Naive thymus-derived CD8-positive, alpha-beta T cell (primary cell): Measurements from ENCODE around the gene OVCA2. TPM values are rescaled to one million over a fixed set of nuclear protein-coding genes. Genes with fewer than 3 reads are reported as not detected.

Source experiments
- ATAC-seq, 2 donors: fragments of 150-1000 bp; cut with Tn5 transposase in 1 of 2; sonication (Bioruptor Pico), chemical (Tn5 transposase) in 1 of 2; 1 replicate in 1 of 2; 2 replicates in 1 of 2; pipeline ENCODE4 v1.10.0; 2021; ENCODE audit warnings: mild to moderate bottlenecking in 2 of 2, moderate library complexity in 2 of 2
- POLR2A ChIA-PET: fragments of 350-600 bp; sonication (Branson Sonifier 250); formaldehyde crosslinking; loops from one replicate; lab custom pipeline; 2021; ENCODE audit warnings: antibody characterized with exemption; lab: Charles Lee
- DNase-seq, 10 donors: peaks; one replicate each; pipeline versions ENCODE4 v3.0.0 to v3.0.0-alpha.2; 2020 to 2022
- H3K27ac Mint-ChIP-seq, 10 donors: one replicate each; pipeline ENCODE4 v1.8.0; 2020 to 2022; ENCODE audit warnings: mild to moderate bottlenecking in 10 of 10, mixed read lengths in 10 of 10, moderate library complexity in 4 of 10, inconsistent platforms in 1 of 10
- H3K27me3 Mint-ChIP-seq, 5 donors: one replicate each; pipeline ENCODE4 v1.8.0; 2021 to 2022; ENCODE audit warnings: mixed read lengths in 5 of 5
- H3K36me3 Mint-ChIP-seq, 3 donors: one replicate each; pipeline ENCODE4 v1.8.0; 2020 to 2022; ENCODE audit warnings: mixed read lengths in 3 of 3, mild to moderate bottlenecking in 2 of 3, inconsistent platforms in 1 of 3
- H3K4me1 Mint-ChIP-seq, 4 donors: one replicate each; pipeline ENCODE4 v1.8.0; 2021 to 2022; ENCODE audit warnings: mixed read lengths in 4 of 4
- H3K4me3 Mint-ChIP-seq, 10 donors: one replicate each; pipeline ENCODE4 v1.8.0; 2020 to 2022; ENCODE audit warnings: mild to moderate bottlenecking in 10 of 10, mixed read lengths in 10 of 10, moderate library complexity in 6 of 10, inconsistent platforms in 1 of 10
- H3K9me3 Mint-ChIP-seq, 9 donors: one replicate each; pipeline ENCODE4 v1.8.0; 2020 to 2022; ENCODE audit warnings: mixed read lengths in 9 of 9, mild to moderate bottlenecking in 3 of 9, inconsistent platforms in 1 of 9, moderate library complexity in 1 of 9
- microRNA-seq: library from miRNA; unstranded; fragments of <30 nt; microRNA quantifications from one replicate; pipeline ENCODE4 v1.2.0, GENCODE V29; 2022; ENCODE audit warnings: borderline microRNAs expressed
- polyA plus RNA-seq, 3 donors: library from polyadenylated mRNA; unstranded; fragments of 300-500 nt; fragmentation: Illumina TruSeq; gene quantifications; one replicate each; pipeline ENCODE4 v1.2.3, GENCODE V29; 2021
- total RNA-seq, 8 experiments: library from RNA in 2 of 8; stranded (reverse) in 2 of 8; gene quantifications; one replicate each; pipeline ENCODE4 v1.2.3 and lab custom pipeline; 2021 to 2026

Gene OVCA2
- total and polyA plus RNA-seq, 5 experiments from 2014 or later, result 30.8 to 49.1 (median 43.9) TPM

DNA sequence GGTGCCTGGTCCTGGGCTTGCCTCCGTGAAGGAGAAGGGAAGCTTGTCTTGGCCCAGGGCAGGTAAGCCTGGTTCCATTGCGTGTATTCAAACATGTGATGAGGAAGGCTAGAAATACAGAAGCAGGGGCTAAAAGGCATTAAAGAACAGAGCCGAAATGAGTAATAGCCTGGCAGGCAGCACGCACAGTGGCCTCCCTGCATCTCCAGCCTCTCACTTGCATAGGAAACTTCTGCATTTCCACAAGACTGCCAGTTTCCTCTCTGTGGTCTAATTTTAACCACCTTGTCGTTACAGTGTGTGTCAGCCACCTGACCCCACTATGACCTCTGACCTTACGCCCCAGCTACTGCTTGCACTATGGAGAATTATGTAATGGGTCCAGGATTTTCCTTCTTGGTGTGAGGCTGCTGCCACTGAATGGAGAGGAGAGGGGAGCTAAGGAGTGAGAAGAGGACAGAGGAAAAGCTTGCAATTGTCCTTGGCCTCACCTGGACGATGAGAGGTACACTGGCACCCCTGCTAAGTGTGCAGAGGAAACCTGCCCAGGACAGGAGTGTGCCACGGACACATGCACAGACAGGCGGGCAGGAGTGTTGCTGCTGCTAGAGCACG is 45.9 kb downstream of the OVCA2 start:
- ATAC-seq (peak in 1 of 2 donors; percentile 15), DNase-seq (peak in 2 of 10 donors; percentile 9 to 25)
- peak overlapping the region in 7 of 10 donors; percentile 1 to 58 (median 37) for H3K4me3 Mint-ChIP-seq
- no peaks in the 10 kb centered on the region for H3K27me3 Mint-ChIP-seq
- POLR2A ChIA-PET, result no interaction called here
- H3K9me3 Mint-ChIP-seq, result no peaks in the 10 kb centered on the region
- peaks cover 0 to 38% (median 20%) of the 10 kb centered on the region in 3 donors for H3K36me3 Mint-ChIP-seq
- peaks cover 23 to 84% (median 52%) of the 10 kb centered on the region in 4 donors for H3K4me1 Mint-ChIP-seq
- H3K27ac Mint-ChIP-seq, result peak overlapping the region in 8 of 10 donors; percentile 0 to 60 (median 40)

DNA sequence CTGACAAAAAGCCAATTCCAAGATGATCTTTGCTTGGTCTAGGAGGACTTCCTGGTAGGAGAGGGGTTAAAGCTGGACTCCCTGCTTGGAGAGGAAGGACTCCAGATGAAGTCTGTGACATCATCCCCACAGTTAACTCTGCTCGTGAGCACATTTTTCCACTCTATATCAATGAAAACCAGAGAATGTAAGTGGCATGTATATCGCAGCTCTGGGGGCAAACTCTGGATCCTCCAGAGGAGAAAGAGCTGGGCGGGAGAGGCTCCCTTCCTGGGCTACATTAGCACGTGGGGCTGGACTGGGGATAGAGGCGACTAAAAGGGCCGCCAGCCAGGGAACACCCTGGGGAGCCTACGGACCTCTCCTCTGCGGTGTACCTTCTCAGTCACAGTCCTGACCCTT is 47.2 kb downstream of the OVCA2 start:
- no peaks in the 10 kb centered on the region for H3K27me3 Mint-ChIP-seq
- DNase-seq, result no peak
- peak; percentile 20 to 24 for ATAC-seq
- peaks cover 0 to 39% (median 14%) of the 10 kb centered on the region in 3 donors for H3K36me3 Mint-ChIP-seq
- peak overlapping the region; percentile 86 to 100 (median 94) for H3K4me3 Mint-ChIP-seq
- no peaks in the 10 kb centered on the region for H3K9me3 Mint-ChIP-seq
- POLR2A ChIA-PET, result interaction anchor here (1.3 kb wide), 1 partner anchor 15 kb away, joined by 4 read pairs; no protein-coding TSS in a partner anchor
- H3K27ac Mint-ChIP-seq, result peak overlapping the region; percentile 80 to 99 (median 94)
- H3K4me1 Mint-ChIP-seq, result peaks cover 23 to 77% (median 54%) of the 10 kb centered on the region in 4 donors

DNA sequence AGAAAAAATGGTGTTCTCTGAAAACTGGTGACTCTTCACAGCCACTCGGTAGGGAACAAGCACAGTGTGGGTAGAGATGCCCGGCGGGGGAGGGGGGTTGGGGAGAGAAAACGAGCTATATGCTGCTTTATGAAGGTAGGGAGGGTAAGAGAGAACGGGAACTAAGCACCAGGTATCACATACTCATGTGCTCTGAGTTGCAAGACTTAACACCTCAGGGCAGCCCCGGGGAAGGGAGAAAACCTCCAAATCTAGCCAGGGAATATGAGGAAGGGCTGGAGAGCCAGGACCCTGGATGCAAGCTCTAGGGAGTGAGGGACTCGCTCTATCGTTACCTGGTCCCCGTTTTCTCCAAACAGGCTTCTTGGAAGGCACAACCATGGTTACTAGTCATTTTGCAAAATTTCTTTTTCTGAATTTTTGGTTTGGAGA is 48.4 kb downstream of the OVCA2 start:
- Mint-ChIP-seq H3K27me3 (no peaks in the 10 kb centered on the region), H3K36me3 (peaks cover 0 to 38% (median 8%) of the 10 kb centered on the region in 3 donors), H3K4me1 (peaks cover 23 to 67% (median 54%) of the 10 kb centered on the region in 4 donors), H3K4me3 (peak overlapping the region; percentile 86 to 100 (median 94)), H3K27ac (peak overlapping the region; percentile 83 to 99 (median 94)), H3K9me3 (no peaks in the 10 kb centered on the region)
- ATAC-seq (peak; percentile 31 to 55), DNase-seq (peak in 1 of 10 donors; percentile 13)
- POLR2A ChIA-PET, result interaction anchor here (1.2 to 1.5 kb wide), 3 partner anchors 13 to 182 kb away, joined by 3 to 4 read pairs (median 3); partner anchors contain the start of gene HIC1

DNA sequence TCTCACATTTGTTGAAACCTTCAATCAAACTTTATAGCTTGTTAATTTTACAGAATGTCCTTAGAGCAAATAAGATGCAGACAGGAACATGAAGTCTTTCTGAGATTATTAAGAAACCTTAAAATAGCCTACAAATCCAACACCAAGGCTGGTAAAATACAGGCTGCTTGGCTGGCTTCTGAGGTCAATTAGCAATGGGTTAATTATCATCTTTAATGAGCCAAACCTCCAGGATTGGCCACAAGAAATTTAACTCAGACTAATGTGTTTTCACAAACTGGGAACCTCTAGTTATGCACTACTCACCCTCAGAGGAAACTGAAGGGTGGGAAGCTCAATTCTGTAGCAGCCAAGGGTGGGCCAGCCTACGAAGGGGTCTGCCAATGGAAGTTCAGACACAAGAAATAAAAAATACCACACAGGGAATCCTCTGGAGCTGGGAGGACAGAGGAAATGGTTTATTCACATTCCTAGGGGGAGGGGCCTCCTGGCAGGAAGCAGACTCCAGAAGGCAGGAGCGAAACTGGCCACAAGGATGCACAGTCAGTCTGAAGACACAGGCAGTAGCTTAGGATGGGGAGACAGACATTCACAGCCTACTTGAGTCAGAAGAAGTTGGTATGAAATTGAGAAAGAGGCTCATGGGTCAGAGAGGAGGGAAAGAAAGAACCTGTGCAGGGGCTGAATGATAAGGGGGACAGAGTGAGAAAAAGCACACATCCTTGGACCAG is 49.1 kb downstream of the OVCA2 start:
- Mint-ChIP-seq H3K4me3 (peak overlapping the region in 7 of 10 donors; percentile 87 to 100 (median 93)), H3K27ac (peak overlapping the region in 6 of 10 donors; percentile 53 to 99 (median 88)), H3K27me3 (no peaks in the 10 kb centered on the region), H3K9me3 (no peaks in the 10 kb centered on the region), H3K4me1 (peaks cover 26 to 64% (median 54%) of the 10 kb centered on the region in 4 donors), H3K36me3 (peaks cover 0 to 36% (median 8%) of the 10 kb centered on the region in 3 donors)
- ATAC-seq, result no peak
- no peak for DNase-seq
- POLR2A ChIA-PET, result interaction anchor here (0.7 to 1.5 kb wide), 3 partner anchors 23 to 181 kb away, joined by 3 read pairs; partner anchors contain the start of gene HIC1

DNA sequence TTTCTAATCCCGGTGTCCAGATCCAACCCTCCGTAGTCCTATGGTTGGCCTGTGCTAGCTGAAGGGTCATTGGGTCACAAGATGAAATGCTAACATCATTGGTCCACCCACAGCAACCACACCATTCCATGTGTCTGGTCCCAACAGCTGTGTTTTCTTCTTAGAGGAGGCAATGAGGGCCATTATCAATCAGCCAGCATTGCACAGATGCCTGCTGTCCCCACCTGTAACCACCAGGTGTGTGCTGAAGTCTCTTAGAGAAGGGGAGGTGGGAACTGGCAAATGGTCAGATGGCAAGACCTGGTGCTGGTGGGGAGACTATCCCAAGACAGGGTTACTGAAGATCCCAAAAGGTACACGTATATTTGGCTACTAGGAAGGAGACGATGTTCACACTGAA is 50.4 kb downstream of the OVCA2 start:
- Mint-ChIP-seq H3K36me3 (peaks cover 0 to 30% (median 3%) of the 10 kb centered on the region in 3 donors), H3K4me1 (peaks cover 26 to 53% (median 49%) of the 10 kb centered on the region in 4 donors), H3K27me3 (no peaks in the 10 kb centered on the region), H3K9me3 (no peaks in the 10 kb centered on the region), H3K4me3 (peak overlapping the region in 1 of 10 donors; percentile 22), H3K27ac (peak overlapping the region in 5 of 10 donors; percentile 9 to 76 (median 49))
- ATAC-seq, result no peak
- DNase-seq, result no peak
- POLR2A ChIA-PET, result interaction anchor here (0.6 to 1.0 kb wide), 2 partner anchors 35 to 463 kb away, joined by 3 to 4 read pairs; partner anchors contain the start of gene SLC43A2

Small RNA genes within 50 kb of the gene (microRNA-seq; reads per million reads assigned to microRNA genes)
- gene MIR132 (188 reads per million, percentile 71 among the genes with 10 or more reads in this experiment), gene MIR212 (2.7 reads per million)

Other genes with a start within 250 kb of the OVCA2 start
- gene SMYD4, start 212.1 kb upstream of the OVCA2 start, total RNA-seq, result 10 to 100 TPM; 35.7 to 41.4 TPM
- 10 to 100 TPM; 10.8 to 16.9 (median 12.7) TPM for gene SMYD4, start 212.1 kb upstream of the OVCA2 start, polyA plus RNA-seq
- 100 to 1,000 TPM; 104 to 105 TPM for gene RPA1, start 212.0 kb upstream of the OVCA2 start, total RNA-seq
- 10 to 100 TPM; 79.4 to 89.7 (median 84.5) TPM for gene RPA1, start 212.0 kb upstream of the OVCA2 start, polyA plus RNA-seq
- gene RTN4RL1, start 16.7 kb upstream of the OVCA2 start, total RNA-seq, result under 1 TPM; 0.41 to 0.57 TPM
- under 1 TPM; 0.25 to 0.44 (median 0.35) TPM for gene RTN4RL1, start 16.7 kb upstream of the OVCA2 start, polyA plus RNA-seq
- 100 to 1,000 TPM; 124 TPM for gene DPH1, start 11.9 kb upstream of the OVCA2 start, total RNA-seq
- 10 to 100 TPM; 26.6 to 47.0 (median 35.5) TPM for gene DPH1, start 11.9 kb upstream of the OVCA2 start, polyA plus RNA-seq
- gene HIC1, start 13.1 kb downstream of the OVCA2 start, total RNA-seq, result 1 to 10 TPM; 1.5 to 1.6 TPM
- under 1 TPM in 2 of 3 donors, not detected in 1; 0.08 to 0.10 TPM for gene HIC1, start 13.1 kb downstream of the OVCA2 start, polyA plus RNA-seq